HG03097 (cell line): ENCODE data around the gene PHLPP1.

Experiments used
- ATAC-seq: cut with Tn5 transposase; IDR thresholded peaks from one replicate; pipeline ENCODE4 v1.9.1; 2021; ENCODE audit not compliant: unreplicated experiment, low FRiP score

PHLPP1 gene

GRCh38 chr18:62974388-62974787 is 259.0 kb downstream of the PHLPP1 start:
- ATAC-seq, result no peak

GRCh38 chr18:62974928-62975675 is 259.8 kb downstream of the PHLPP1 start:
- no peak for ATAC-seq

GRCh38 chr18:62975785-62976184 is 260.4 kb downstream of the PHLPP1 start:
- no peak for ATAC-seq

GRCh38 chr18:62976227-62976626 is 260.9 kb downstream of the PHLPP1 start:
- no peak for ATAC-seq

- ATAC-seq, result no peak
Measured at GRCh38 chr18:62977512-62977911, 262.2 kb downstream of the PHLPP1 start.

GRCh38 chr18:62978251-62979049 is 263.1 kb downstream of the PHLPP1 start:
- no peak for ATAC-seq

GRCh38 chr18:62979176-62979575 is 263.8 kb downstream of the PHLPP1 start:
- no peak for ATAC-seq

- ATAC-seq, result no peak
Measured at GRCh38 chr18:62979900-62980299, 264.6 kb downstream of the PHLPP1 start.

GRCh38 chr18:62981566-62981965 is 266.2 kb downstream of the PHLPP1 start:
- ATAC-seq, result no peak

- no peak for ATAC-seq
Measured at GRCh38 chr18:62982600-62983251, 267.4 kb downstream of the PHLPP1 start.

- ATAC-seq, result no peak
Measured at GRCh38 chr18:62984656-62985315, 269.4 kb downstream of the PHLPP1 start.

- no peak for ATAC-seq
Measured at GRCh38 chr18:62986490-62986889, 271.1 kb downstream of the PHLPP1 start.

GRCh38 chr18:62987055-62987830 is 271.9 kb downstream of the PHLPP1 start:
- no peak for ATAC-seq

- no peak for ATAC-seq
Measured at GRCh38 chr18:62987859-62988258, 272.5 kb downstream of the PHLPP1 start.

- ATAC-seq, result no peak
Measured at GRCh38 chr18:62988471-62988870, 273.1 kb downstream of the PHLPP1 start.

GRCh38 chr18:62989195-62989594 is 273.9 kb downstream of the PHLPP1 start:
- ATAC-seq, result no peak

GRCh38 chr18:62990653-62991052 is 275.3 kb downstream of the PHLPP1 start:
- ATAC-seq, result no peak

- ATAC-seq, result no peak
Measured at GRCh38 chr18:62991389-62991788, 276.0 kb downstream of the PHLPP1 start.

GRCh38 chr18:62991959-62992358 is 276.6 kb downstream of the PHLPP1 start:
- no peak for ATAC-seq

GRCh38 chr18:62992877-62993365 is 277.6 kb downstream of the PHLPP1 start:
- ATAC-seq, result no peak
